Stimulated activated CD8-positive, alpha-beta memory T cell treated with anti-CD3 and anti-CD28 coated beads, Interleukin-7, amount 100 ng/mL, for 48 hours (primary cell): ENCODE data around the gene SLC36A3.
"Not testable (repeated sequence)": the region's sequence is repeated elsewhere in the genome, so short reads cannot be mapped to it uniquely, and the experiment has no call there.

Experiments used
- DNase-seq, 2 donors: peaks; one replicate each; pipeline ENCODE4 v3.0.0-alpha.2; 2020; ENCODE audit warnings: low read depth in 1 of 2; ENCODE audit errors: extremely low read depth in 1 of 2

The SLC36A3 gene

GRCh38 chr5:151303666-151304065 is at the start of gene SLC36A3:
Gene SLC36A3, minus strand, starts transcription at chr5:151303766. Its CDS starts 412 bp downstream, at chr5:151303354.
- DNase-seq, result no peak

DNA sequence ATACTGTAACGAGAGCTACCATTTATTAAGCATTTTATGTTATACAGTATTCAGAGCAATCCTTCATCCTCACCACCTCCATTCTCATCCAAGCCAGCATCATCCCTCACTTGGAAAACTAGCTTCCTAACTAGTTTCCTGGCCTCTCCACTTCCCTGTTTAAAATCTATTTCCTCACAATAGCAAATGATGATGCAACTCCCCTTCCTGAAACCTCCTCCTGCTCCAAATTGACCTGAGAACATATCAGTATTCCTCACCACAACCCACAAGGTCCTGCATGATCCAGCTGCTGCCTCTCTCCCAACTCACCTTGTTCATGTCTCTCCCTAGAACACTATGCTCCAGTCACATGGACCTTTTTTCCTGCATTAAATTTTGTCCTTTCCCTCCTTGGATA is 48.1 kb upstream of the SLC36A3 start:
- DNase-seq, result no peak

DNA sequence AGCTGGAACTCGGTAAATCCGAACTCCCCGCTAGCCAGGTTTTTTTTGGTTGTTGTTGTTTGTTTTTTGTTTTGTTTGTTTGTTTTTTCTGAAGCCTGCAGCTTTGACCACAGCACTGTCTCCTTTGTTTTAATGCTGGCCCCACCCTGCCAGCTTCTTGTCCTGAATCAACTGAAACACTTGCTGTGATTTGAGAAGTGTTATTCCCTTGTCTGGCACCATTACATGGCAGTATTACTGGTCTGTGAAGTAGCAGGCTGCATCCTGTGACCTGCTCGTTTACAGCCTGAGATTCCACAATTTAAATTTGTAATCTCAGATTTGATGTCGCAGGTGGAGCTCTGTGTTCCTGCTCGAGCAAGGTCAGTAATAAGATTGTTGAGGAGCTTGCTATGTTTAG is 45.2 kb upstream of the SLC36A3 start:
- no peak for DNase-seq

GRCh38 chr5:151347369-151347768 is 43.8 kb upstream of the SLC36A3 start, which contains the start of gene SLC36A2:
Gene SLC36A2, minus strand, starts transcription at chr5:151347559. Its CDS starts 99 bp downstream, at chr5:151347460.
- no peak for DNase-seq

- no peak for DNase-seq
Observed at GRCh38 chr5:151345808-151346478, 42.4 kb upstream of the SLC36A3 start.

DNA sequence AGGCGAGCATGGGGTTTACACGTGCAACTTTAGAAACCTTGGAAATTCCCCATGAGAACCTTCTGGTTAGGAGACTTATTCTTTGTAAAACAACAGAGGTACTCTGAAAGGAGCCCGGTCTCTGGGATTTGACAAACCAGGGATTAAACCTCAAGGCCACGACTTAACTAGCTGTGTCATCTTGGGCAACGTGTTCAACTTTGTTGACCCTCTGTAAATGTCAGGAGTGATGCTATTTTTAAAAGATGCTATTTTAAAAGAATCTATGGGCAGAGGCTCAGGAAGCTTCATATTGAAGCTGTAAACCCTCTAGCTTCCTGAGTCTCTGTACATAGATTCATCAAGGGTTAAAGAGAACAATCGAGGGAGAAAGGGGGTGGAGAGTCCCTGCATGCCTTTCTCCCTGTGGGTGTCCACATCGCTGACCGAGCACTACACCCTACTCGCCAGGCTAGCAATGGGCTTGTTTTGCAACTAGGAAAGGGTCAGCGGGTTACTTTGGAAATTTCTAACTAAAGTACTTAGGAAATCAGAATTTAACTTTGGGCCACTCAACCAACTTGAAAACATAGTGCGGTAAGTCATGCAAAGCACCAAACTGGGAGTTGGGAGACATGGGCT is 41.7 kb upstream of the SLC36A3 start:
- DNase-seq, result no peak

DNA sequence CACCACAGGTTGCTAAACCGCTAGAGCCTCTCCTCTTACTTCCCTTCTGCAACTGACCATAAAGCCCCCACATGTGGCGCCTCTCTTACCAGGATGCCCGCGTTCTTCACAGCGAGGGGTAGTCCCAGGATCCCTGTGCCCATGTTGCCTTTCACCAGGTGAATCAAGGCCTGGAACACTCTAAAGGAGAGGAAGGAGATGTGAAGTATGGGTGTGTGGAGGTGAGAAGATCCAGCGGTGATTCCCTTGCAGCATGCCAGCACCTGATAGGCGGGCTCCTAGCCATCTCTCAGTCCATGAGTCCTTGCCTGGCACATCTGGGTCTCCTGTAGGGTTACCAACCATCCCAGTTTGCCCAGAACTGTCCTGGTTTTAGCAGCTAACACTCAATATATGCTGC is 40.5 kb upstream of the SLC36A3 start:
- no peak for DNase-seq

GRCh38 chr5:151340004-151340403 is 36.4 kb upstream of the SLC36A3 start:
- DNase-seq, result no peak

GRCh38 chr5:151338734-151339133 is 35.2 kb upstream of the SLC36A3 start:
- DNase-seq, result no peak

DNA sequence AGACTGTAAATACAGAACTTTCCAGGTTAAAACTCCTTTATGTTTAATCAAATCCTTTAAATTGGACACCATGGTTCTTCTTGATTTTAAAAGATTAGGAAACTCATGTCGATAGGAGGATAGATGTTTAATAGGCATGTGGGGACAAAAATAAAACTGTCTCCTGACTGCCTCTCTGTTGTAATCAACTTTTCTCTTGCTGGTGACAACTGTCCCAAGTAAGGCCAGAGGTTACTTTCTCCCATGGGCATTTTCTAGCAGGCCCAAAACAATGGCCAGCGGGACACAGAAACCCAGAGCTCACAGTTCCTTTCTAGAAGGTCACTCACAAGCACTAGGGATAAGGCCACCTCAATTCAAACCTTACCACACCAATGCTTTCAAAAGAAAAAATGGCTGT is 29.3 kb upstream of the SLC36A3 start:
- DNase-seq, result no peak

- DNase-seq, result no peak
Observed at GRCh38 chr5:151328734-151329133, 25.2 kb upstream of the SLC36A3 start.

- no peak for DNase-seq
Observed at GRCh38 chr5:151327585-151327984, 24.0 kb upstream of the SLC36A3 start.

DNA sequence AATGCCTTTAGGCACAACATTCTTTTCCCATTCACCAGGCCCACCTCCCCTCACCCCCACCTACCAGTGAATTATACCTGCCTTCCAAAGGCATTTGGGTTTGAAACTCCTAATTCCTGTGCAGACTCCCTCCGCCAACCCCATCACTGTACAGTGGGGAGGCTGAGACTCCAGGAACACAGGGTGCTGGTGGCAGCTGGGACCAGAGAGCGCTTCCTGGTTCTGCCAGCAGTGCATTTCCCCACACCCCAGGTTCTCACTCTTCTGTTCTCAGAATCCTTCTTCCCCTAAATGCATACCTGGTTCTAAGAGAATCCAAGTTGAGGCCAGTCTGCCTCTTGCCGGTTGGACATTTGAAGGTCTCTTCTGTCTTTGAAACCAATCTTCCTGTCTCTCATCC is 22.7 kb upstream of the SLC36A3 start:
- no peak for DNase-seq

GRCh38 chr5:151320481-151320880 is 16.9 kb upstream of the SLC36A3 start:
- no peak for DNase-seq

DNA sequence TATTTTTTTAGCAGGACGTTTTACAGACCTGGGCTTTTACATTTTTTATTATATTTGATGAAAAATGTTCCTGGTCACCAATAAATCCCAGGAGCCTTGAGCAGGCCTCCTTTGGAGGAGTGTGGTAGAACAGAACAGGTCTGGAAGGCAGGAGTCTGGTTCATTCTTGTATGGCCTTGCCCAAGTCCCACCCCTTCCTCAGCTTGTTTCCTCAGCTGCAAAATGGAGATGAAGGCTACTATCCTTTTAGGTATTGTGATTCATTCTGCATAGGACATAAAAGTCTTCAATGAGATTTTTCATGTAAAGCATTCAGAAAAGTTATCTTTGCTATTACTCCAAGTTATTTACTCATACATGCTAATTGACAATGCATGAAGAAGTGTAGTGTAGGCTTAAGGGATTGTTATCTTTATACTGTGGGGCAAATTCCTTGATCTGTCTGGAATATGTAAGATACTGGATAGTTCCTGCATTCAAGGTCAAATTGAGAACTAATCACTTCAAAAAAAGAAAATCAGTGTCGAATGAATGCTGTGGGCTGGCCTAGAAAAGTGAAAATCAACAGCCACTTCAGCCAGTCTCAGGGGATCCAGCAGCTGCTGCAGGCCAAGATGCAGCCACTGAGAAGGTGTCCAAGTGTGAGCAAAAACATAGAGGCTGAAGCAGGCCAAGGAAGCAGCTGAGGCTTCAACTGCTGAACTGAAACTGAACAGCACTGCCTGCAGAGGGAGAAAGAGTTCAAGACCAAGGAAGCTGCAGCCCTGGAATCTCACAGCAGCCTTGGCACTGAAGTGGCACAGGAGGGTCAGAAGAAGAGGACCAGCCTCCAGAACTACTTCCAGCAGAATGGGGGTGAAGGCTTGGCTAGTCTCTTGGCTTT is 15.5 kb upstream of the SLC36A3 start:
- DNase-seq, result no peak

DNA sequence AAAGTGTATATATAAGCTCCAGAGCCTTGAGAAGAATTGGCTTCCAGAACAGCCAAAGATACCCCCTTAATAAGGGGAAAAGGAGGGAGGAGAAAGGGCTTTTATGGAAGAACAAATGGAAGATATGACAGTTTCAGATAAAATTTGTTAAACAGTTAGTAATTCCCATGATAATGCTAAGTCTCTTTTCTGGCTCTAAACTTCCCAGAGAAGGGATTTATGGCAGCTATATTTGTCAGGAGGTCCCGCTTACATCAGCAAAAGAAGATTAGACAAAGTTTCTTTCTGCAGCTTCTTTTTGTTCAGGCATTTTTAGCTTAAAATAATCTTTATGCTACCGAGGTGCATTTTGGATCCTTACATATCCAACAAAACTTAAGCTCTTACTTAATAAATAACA is 14.3 kb upstream of the SLC36A3 start:
- DNase-seq, result no peak

GRCh38 chr5:151315998-151316597 is 12.5 kb upstream of the SLC36A3 start:
- peak in 1 of 2 donors; percentile 45 for DNase-seq

GRCh38 chr5:151313357-151313756 is 9.8 kb upstream of the SLC36A3 start:
- no peak for DNase-seq

DNA sequence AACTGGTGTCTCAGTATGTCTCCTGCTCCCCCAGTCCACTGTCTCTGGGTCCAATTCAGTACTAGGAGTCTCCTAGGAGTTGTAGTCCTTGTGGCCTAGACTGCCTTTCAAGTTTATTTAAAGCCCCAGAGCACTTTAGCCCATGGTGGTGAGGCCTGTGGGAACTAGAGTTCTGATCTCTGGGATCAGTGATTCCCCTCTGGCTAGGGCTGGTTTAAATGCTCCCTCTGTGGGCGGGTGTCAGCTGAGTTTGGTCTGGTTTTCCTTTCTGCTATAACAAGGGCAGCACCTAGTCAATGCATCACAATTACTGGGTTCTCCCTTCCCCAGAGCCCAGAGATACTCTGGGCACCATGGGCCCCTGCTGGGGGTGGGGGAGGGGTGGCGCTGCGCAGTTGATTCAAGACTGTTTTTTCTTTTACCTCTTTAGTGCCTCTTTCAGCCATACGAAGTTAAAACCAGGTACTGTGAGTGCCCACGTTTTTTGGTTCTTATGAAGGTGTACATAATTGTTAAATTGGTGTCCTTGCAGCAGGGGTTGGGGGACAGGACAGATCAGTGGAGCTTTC is 9.3 kb upstream of the SLC36A3 start:
- no peak for DNase-seq

DNA sequence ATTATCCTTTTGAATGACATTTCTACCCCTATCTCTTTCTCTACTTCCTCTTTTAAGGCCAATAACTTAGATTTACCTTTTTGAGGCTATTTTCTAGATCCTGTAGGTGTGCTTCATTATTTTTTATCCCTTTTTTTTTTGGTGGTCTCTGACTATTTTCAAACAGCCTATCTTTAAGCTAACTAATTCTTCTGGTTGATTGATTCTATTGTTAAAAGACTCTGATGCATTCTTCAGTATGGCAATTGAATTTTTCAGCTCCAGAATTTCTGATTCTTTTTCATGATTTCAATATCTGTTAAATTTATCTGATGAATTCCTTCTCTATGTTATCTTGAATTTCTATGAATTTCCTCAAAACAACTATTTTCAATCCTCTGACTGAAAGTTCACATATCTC is 7.4 kb upstream of the SLC36A3 start:
- no peak for DNase-seq

- not testable (repeated sequence) for DNase-seq
Observed at GRCh38 chr5:151309821-151310220, 6.3 kb upstream of the SLC36A3 start.
